ENCODE measurements around the gene CNMD.

GRCh38 chr13:52749419-52749818 is 9.8 kb upstream of the CNMD start:
- TF ChIP-seq CTCF (optimal IDR thresholded peaks at IDR 0.05 in 1 of 3, IDR thresholded peaks at IDR 0.05 in 1 of 3, conservative IDR thresholded peaks at IDR 0.05 in 1 of 3; ENCODE audit: extremely low read depth in 1 of 3, insufficient read depth in 2 of 3, low read length in 3 of 3) (no peak), EZH2 (IDR thresholded peaks at IDR 0.05; ENCODE audit: low read length) (no peak)
